Putamen (tissue), 1 donor: Measurements from ENCODE around the gene LSM4.

ENCODE experiments used
- DNase-seq: peaks from one replicate; pipeline ENCODE4 v3.0.0-alpha.2; 2016; ENCODE audit warnings: low spot score

LSM4 gene

DNA sequence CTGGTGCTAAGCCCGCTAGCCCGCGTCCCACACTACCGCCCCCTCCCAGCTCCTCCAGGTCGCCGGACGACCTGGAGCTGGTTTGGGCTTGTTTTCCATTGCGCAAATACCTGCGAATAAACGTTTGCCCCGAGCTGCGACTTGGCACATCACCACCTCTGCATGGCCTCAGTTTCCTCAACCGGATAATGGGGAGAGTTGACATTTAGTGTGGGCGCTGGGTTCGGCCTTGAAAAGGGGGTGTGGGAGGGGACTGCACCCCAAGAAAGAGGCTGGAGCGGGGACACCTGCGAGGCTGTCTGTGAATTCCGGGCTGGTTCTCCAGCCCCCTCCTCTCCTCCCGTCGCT, 30.4 kb downstream of the LSM4 start:
- no peak for DNase-seq

DNA sequence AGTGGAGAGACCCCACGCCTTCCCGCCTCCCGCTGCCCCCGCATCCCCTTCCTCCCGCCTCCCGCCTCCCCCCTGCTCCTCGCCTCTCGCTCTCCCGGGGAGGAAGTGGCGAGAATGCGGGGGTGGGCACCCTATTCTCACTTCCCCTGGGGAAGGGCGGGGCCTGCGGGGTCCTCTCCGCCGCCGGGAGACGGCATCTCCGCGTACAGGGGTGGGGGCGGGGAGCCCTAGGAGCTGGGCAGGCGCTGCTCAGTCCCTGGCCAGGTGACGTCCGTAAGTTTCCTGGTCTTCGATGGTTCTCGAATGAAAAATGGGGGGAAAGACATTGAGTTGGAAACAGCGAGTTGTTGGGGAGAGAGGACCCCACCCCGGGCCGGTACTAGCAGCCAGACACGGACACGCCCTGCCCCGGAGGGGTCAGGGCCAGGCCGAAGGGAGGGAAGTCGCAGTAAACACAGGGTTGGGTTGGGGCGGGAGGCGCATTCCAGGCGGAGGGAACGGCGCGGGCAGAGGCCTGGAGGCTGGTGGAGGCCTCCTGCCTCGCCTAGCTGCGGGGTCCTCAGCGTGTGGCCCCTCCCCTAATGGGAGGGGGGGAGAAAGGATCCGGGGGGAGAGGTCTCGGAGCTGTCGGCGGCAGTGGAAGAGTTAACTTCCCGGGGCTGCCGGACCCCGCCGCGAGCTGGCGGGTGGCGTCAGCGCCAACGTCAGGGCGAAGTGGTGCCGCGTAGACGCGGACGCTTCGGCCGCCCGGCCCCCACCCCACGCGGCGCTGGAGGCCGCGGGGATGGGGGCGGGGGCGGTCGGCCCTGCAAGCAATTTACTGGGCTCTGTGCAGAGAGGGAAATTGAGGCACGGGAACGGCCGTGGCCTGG, 31.1 kb downstream of the LSM4 start:
- DNase-seq: peak; percentile 75

DNA sequence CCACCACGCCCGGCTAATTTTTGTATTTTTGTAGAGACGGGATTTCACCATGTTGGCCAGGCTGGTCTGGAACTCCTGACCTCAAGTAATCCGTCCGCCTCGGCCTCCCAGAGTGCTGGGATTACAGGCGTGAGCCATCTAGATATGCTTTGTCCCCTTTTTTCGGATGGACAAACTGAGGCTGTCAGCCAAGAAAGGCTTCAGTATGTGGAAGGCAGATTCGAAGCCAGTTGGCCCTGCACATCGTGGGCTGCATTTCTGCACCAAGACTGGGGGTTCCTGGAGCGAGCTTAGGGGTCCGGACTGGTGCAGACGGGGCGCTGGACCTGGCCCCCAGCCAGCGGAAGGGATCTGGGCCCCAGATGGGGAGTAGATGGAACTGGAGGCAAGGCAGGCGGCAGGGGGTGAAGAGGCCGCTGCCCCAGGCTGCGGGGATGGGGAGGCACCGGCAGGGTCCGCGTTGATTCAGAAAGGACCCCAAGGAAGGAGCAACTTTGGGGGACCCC, 31.8 kb downstream of the LSM4 start:
- no peak for DNase-seq

DNA sequence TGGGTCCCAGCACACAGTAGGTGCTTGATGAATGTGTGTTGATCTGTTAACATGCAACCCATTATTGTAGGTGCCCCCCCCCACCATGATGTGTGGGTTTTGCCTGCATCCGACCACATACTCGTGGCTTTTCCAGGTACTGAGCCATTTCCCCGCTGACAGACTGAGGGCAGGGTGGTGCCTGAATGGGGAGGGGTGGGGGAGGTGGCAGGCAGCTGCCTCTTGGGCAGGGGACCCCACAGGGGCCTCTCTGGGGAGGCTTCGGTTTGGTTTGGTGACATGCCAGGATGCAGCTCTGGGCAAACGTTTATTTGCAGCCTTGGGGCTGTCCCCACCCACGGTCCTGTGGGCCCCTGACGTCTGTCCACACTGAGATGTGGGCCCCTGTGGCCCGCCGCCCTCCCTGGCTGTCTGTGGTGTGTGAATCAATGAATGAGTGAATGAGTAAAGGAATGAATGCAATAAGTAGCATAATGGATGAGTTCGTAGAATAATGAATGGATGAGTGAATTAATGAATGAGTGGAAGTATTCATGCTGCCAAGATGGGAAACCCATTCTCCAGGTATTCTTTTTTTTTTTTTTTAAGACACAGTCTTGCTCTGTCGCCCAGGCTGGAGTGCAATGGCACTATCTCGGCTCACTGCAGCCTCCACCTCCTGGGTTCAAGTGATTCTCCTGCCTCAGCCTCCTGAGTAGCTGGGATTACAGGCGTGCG, 32.4 kb downstream of the LSM4 start:
- no peak for DNase-seq

DNA sequence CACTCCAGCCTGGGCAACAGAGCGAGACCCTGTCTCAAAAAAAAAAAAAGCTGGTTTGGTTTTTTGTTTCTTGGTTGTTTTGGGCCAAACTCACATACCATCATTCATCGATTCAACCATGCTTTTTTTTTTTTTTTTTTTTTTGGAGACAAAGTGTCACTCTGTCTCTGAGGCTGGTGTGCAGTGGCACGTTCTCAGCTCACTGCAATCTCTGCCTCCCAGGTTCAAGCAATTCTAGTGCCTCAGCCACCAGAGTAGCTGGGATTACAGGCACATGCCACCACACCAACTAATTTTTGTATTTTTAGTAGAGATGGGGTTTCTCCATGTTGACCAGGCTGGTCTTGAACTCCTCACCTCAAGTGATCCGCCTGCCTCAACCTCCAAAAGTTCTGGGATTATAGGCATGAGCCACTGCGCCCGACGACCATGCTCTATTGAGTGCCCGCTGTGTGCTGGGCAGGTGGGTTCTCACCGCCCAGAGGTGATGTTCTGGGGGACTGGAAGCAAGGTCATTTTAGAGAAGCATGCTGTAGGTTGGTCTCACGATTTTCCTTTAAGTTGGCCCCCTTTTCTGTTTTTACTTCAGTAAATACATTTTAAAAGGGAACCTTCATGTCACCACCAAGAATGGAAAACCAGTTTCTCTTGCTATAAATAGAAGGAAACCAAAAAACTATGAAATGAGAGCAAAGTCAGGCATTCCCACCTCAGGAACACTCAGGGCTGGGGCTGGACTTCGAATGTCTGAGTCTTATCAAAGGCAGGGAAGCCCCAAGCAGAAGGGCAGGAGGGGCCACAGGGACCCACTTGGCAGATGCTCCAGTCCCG, 33.2 kb downstream of the LSM4 start:
- DNase-seq: no peak

DNA sequence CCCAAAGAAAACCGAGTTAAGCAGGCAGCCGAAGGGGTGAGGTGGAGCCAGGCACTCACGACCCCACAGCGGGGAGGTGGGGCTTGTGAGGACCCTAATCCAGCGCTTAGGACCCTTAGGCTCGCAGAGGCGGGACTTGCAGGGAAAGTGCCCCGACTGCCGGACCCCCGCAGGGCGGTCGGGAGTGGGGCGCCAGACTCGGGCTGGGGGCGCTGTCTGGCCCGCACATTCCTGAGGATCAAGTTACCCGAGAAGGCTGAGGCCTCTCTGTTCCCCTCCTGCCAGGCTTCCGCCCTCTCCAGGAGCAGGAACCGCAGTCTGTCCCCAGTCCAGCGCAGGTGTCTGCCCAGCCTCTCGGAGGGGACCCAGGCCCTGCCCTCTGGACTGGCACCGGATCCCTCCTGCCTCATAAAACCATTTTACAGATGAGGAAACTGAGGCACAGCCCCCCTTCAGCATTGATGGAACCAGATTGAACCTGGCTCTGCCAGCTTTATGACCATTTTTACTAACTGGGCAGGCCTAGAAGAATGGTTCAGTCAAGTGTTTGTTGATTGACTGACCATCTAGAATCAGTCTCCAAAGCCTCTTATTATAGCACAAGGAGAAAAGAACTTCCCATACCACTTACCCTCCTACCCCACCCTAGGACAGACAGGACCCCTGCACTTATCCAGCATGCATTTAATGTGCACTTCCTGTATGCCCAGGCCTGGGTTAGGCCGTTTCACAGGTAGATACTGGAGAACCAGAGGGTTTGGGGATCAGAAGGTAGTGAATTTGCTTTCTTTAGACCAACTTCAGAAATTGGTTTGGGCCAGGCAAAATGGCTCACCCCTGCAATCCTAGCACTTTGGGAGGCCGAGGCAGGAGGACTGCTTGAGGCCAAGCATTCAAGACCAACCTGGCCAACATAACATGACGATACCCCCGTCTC, 34.8 kb downstream of the LSM4 start:
- DNase-seq: no peak

DNA sequence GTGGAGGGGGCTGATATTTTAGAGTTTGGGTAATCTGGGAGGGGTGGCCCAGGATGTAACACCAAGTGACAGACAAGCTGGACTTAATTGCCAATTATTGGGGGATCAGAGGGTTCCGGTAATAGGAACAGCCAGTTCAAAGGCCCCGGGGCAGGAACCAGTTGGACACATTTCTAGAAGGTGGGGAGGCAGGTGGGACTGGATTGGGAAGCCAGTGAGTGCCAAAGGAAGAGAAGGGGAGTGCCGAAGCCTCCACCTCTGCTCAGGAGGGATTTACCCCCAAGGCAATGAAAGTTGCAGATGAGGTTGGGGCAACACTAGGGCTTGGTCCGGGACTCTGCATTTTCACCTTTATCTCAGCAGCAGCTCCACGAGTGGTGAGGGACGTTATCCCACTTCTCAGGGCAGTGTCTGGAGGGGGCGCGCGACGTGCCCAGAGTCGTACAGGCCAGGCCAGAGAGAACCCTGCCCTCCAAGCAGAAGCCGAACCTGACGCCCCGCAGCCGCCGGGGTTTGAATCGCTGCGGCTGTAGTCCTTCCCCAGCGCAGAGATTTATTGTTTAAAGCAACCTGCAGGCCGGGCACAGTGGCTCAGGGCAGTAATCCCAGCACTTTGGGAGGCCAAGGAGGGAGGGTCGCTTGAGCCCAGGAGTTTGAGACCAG, 35.8 kb downstream of the LSM4 start:
- DNase-seq: no peak

DNA sequence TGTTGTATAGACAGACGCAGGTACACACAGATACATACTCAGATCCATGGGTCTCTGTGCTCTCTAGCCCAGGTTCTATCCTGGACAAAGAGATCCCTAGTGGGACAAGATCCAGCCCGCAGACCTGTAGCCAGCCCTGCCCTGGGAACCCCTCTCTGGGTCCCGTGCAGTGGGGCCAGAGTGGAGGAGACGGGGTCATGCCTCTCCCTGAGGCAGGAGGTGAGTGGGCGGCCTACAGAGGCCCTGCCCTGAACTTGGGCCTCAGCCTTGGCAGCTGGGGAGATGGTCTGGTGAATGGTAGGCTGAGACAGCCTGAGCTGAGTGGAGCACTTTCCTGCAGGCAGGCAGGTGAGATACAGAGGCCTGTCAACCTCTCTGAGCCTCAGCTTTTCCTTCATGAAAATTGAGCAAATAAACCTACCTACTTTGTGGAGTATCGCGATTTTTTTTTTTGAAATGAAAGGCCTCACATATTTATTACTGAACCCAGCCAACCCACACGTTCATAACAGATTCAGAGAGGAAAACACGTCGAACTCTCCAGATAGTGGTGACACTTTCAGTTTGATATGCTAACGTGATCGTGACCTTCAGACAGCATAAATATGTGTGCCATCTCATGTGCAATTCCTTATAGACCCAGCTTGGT, 38.0 kb downstream of the LSM4 start:
- no peak for DNase-seq

DNA sequence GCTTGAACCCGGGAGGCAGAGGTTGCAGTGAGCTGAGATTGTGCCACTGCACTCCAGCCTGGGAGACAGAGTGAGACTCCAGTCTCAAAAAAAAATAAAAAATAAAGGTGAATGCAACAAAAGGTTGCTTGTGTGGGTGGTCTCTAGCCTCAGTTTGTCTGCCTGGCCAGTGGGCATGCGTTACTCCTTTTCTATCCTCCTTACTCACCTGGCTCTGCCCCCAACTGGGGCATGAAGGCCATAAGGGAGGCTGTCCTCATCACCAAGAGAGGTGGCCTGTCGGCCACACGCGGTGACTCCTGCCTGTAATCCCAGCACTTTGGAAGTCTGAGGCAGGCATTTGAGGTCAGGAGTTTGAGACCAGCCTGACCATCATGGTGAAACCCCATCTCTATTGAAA, 39.5 kb downstream of the LSM4 start:
- DNase-seq: no peak

DNA sequence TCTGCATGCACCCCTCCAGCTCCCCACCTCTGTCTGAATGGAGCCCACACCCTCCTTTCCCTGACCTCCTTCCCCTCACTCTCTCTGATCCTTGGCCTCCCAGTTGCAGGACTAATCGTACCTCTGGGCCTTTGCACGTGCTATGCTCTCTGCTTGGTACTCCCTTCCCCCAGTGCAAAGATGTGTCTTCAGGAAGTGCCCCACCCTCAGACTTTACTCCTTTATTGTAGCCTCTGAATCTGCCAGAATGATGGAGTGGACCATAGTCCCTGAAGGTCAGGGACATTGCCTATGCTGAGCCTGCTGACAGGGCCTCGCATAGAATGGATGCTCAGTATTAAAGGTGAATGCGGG, 40.1 kb downstream of the LSM4 start:
- no peak for DNase-seq

DNA sequence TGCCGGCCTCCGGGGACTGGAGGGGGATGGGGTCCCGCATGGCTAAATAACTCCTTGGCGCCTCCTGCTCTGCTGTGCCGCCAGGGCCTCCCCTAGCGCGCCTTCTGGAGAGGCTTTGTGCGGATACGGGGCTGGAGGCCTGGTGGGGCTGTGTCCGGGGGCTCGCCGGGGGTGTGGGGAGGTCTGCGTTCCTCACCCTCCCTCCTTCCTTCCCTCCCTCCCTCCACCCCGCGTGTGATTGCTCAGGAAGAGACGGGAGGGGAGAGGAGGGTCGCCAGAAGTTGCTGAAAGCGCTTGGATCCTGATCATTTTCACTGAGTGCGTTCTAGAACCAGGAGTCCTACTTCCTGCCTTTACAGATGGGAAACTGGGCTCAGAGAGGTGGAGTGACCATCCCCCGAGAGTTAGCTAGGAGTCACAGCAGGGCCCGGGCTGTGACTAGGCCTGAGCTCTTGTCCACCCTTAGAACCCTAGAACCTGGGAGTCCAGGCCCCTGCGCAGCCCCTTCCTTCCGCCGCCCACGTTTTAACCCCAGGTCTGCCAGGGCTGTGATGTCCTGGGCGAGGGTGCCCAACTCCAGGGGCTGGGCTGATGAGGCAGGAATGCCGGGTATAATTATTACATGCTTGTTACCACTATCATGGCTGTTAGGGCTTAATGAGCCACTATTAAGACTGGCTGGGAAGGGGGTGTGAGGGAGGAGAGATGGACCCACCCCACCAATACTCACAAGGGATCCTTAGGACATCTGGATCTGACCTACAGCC, 40.7 kb downstream of the LSM4 start:
- no peak for DNase-seq

DNA sequence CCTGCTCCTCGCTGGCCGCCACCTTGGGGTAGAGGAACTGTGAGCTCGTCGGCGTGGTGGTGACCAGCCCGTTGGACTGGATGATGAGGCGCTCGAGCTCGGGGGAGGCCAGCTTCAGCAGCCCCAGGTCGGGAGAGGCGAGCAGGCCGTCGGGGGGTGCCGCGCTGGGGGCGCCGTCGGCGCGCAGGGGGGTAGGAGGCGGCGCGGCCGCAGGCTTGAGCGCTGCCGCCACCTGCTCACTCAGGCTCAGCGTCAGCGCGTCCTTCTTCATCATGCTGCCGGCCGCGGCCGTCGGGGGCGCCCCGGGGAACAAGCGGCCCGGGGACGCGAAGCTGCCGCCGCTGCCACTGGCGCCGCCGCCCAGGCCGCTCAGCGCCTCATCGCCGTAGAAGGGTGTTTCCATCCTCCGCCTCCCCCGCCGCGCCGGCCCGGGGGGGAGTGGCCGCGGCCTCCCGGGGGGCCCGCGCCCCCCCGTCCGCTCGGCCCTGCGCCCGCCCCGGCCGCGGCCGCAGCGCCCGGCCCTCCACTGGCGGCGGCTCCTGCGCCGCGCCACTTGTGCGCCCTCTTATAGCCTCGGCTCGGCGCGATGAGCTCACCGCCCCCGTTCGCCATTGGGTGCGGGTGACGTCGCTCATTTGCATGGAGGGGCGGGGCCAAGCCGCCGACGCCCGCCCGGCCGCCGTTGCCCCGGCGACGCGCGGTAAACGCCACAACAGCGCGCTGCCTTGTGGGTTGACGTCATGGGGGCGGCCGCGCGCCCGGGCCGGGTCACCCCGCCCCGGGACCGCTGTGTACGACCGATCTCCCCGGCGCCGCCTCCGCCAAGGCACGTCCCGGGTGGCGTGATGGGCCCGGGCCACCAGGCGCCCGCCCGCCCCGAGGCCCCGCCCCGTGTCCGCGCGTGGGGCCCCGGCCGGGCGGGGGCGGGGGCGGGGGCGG, 41.5 kb downstream of the LSM4 start, which contains the start of gene JUND:
Gene JUND (minus strand): TSS at position 541 of the 939 bp plus-strand sequence. CDS start 138 bp downstream, at position 403.
- peak; percentile 98 for DNase-seq

DNA sequence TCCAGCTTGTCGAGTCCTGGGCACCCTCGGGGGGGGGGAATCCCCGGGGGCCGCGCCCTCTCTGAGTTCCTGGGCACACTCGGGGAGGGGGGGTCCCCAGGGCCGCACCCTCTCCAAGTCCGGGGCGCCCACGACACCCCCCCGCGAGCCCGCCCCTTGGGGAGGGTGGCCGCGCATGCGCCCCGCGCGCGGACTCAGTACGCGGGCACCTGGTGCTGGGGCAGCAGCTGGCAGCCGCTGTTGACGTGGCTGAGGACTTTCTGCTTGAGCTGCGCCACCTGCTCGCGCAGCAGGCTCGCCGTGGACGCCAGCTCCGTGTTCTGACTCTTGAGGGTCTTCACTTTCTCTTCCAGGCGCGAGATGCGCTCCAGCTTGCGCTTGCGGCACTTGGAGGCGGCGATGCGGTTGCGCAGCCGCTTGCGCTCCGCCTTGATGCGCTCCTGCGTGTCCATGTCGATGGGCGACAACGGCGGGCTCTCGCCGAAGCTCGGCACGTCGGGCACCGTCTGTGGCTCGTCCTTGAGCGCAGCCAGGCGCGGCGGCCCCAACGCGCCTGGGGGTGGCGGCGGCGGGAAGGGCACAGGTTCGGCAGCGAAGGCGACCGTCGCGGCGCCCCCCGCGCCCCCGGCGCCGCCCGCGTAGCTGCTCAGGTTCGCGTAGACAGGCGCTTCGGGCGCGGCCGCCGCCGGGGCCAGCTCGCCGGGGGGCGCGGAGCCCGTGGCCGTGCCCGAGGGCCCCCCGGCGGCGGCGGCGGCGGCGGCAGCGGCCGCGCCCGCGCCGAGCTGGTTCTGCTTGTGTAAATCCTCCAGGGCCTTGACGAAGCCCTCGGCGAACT, 42.4 kb downstream of the LSM4 start:
- DNase-seq: peak; percentile 83

DNA sequence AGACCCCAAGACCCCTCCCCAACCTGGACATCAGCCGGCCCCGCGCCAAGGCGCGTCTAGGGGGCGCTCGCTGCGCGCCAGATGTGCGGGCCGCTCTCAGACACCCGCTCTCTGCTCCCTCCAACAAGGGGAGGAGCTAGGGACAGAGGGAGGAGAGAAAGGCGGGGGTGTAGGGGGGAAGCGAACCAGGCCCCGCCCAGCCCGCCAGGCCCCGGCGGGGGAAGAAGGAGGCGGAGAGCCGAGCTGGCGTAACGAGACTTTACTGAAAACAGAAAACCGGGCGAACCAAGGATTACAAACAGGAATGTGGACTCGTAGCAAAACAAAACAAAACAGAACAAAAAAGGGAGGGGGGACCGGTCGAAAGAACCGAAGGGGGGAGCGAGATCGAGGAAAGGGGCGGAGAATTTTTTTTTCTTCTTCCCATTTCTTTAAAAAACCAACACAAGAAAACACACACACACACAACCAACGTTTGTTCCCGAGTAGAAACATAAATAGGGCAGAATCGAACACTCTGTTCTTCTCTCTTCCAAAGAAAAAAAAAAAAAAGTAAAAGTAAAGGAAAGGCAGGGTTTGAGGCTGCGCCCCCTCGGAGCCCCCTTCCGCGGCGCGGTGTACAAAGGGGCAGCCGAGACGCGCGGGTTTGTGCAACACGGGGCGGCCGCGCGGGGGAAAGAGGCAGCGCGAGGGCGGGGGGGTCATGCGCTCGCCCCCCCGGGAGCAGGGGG, 43.2 kb downstream of the LSM4 start:
- peak; percentile 98 for DNase-seq

DNA sequence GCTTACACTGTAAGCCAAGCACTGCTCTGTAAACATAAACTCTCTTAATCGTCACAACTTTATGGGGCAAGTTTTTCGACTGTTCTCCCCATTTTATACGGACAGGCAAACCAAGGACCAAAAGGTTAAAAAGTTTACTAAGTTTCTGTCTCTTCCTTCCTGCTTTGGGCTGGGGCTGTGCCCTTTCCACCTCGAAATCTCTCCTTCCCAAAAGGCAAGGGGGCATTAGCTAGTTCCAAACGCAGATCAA, 43.7 kb downstream of the LSM4 start:
- DNase-seq: no peak

DNA sequence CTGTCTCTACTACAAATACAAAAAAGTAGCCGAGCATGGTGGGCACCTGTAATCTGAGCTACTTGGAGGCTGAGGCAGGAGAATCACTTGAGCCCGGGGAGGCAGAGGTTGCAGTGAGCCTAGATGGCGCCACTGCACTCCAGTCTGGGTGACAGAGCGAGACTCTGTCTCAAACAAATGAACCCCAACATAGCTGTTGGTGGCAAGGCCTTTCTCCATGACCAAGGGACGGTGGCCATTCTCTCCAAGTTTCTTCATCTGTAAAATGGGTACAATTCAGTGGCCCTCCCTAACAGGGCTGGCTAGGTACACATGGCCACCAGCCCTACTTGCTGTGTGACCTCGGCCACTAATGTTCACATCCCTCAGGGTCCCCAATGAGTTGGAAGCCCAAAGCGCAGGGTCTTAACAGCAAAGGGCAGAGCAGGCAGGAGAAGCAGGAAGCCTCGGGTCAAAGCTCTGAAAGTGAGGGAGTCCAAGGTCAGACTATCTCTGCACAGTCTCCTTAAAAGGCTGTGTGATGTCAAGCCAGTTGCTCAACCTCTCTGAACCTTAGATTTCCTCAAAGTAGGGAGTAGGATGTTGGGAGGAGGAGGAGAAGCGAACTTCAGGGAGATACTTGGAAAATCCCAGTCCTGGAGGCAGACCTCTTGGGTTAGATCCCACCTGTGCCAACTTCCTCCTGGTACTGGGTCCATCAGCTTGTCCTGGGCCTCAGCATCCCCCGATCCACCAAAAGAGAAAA, 44.2 kb downstream of the LSM4 start:
- no peak for DNase-seq
